Spleen (tissue), 11 donors: ENCODE results near the gene MRPS14. TPM values are rescaled to one million over a fixed set of nuclear protein-coding genes. Genes with fewer than 3 reads are reported as not detected.

Source experiments
- DNase-seq: peaks from one replicate; pipeline ENCODE4 v3.0.0-alpha.2; 2020
- H3K27ac ChIP-seq, 8 donors: fragments of 200-600 bp; sonication (generic) in 7 of 8; 1 replicate in 4 of 8; 2 replicates in 4 of 8; pipeline versions ENCODE4 v1.5.0 to v1.8.0; 2016 to 2021; ENCODE audit warnings: inconsistent platforms in 4 of 8, mild to moderate bottlenecking in 4 of 8, moderate library complexity in 1 of 8
- H3K27me3 ChIP-seq, 7 donors: fragments of 200-600 bp; sonication (generic) in 6 of 7; replicated peaks in 1 of 7; 1 replicate in 4 of 7; 2 replicates in 3 of 7; pipeline versions ENCODE4 v1.5.0 to v1.8.0; 2016 to 2021; ENCODE audit warnings: inconsistent platforms in 3 of 7, mild to moderate bottlenecking in 1 of 7
- H3K36me3 ChIP-seq, 6 donors: fragments of 200-600 bp; sonication (generic) in 5 of 6; 1 replicate in 4 of 6; 2 replicates in 2 of 6; pipeline versions ENCODE4 v1.5.0 to v1.8.0; 2016 to 2021; ENCODE audit warnings: inconsistent platforms in 2 of 6
- H3K4me1 ChIP-seq, 6 donors: fragments of 200-600 bp; sonication (generic) in 5 of 6; 1 replicate in 3 of 6; 2 replicates in 3 of 6; pipeline versions ENCODE4 v1.5.0 to v1.8.0; 2016 to 2021; ENCODE audit warnings: inconsistent platforms in 3 of 6
- H3K4me3 ChIP-seq, 8 donors: fragments of 200-600 bp; sonication (generic) in 7 of 8; 1 replicate in 4 of 8; 2 replicates in 4 of 8; pipeline versions ENCODE4 v1.5.0 to v1.8.0; 2016 to 2021; ENCODE audit warnings: inconsistent platforms in 4 of 8, mild to moderate bottlenecking in 4 of 8, moderate library complexity in 2 of 8
- H3K9me3 ChIP-seq, 8 donors: fragments of 200-600 bp; sonication (generic) in 7 of 8; 1 replicate in 4 of 8; 2 replicates in 4 of 8; pipeline versions ENCODE4 v1.5.0 to v1.8.0; 2016 to 2021; ENCODE audit warnings: inconsistent platforms in 4 of 8
- CTCF ChIP-seq, 11 experiments: fragments of 200-600 bp in 7 of 11; fragments of 450-650 bp in 4 of 11; sonication (generic) in 4 of 11; IDR thresholded peaks in 8 of 11; conservative IDR thresholded peaks in 3 of 11; 1 replicate in 7 of 11; 2 replicates in 4 of 11; pipeline versions ENCODE4 v1.4.0 to v1.8.0; 2016 to 2021; ENCODE audit warnings: antibody characterized with exemption in 11 of 11, inconsistent platforms in 4 of 11, mild to moderate bottlenecking in 1 of 11
- POLR2A ChIP-seq, 3 donors: fragments of 450-650 bp; IDR thresholded peaks; one replicate each; pipeline ENCODE4 v1.5.1; 2017; ENCODE audit warnings: antibody characterized with exemption in 3 of 3, mild to moderate bottlenecking in 1 of 3
- POLR2AphosphoS5 ChIP-seq, 3 donors: sonication (generic); formaldehyde crosslinking; IDR thresholded peaks; one replicate each; pipeline ENCODE4 v1.5.1; 2017; ENCODE audit warnings: antibody characterized with exemption in 3 of 3
- WGBS, 5 donors: extraction: QIAGEN DNeasy Blood & Tissue Kit in 3 of 5; methylation state at CpG; one replicate each; pipeline versions ENCODE4 v1.1.5 to v1.1.7; 2013 to 2018; 5-methylcytosine and 5-hydroxymethylcytosine counted together
- intact Hi-C: fragments of 100-400 bp; cut with DNase I; formaldehyde crosslinking; loops from one replicate; pipeline ENCODE4 v1.15.0; 2023; ENCODE audit warnings: low total_unique reads
- polyA plus RNA-seq, 3 donors: library from polyadenylated mRNA; stranded (reverse); fragments of 200-250 nt; gene quantifications; one replicate each; pipeline ENCODE4 v1.2.1, GENCODE V29; 2013
- total RNA-seq, 7 donors: library from RNA; depleted of rRNA in 3 of 7; stranded (reverse); fragments of >200 nt in 3 of 7; fragmentation: NEBNext Ultra II Directional in 4 of 7; extraction: Animal tissue kit (Norgen Biotek cat#: 25700) in 4 of 7; gene quantifications; one replicate each; pipeline versions ENCODE4 v1.1.0 to v1.2.1, GENCODE V29; 2016 to 2021
- donor health status: healthy with polysubstance abuse.
- donor health status: DM: no; HTN: no; CAD: no; lungs with moderate emphysema.
- donor health status: DM: no; HTN: no; CAD: no.
- donor health status: Bipolar disorder and iron deficiency.
- donor health status: healthy.
- donor health status: DM: no; HTN: no; CAD: no.
- donor health status: DM: yes; HTN: yes; CAD: no.

Gene MRPS14
- total and polyA plus RNA-seq, 10 donors = 10.1 to 34.5 (median 25.6) TPM

- H3K27ac ChIP-seq = peak overlapping the region in 3 of 8 donors; percentile 33 to 48 (median 34)
- H3K9me3 ChIP-seq = no peaks in the 10 kb centered on the region
- TF ChIP-seq POLR2A (IDR thresholded peaks at IDR 0.05) = no peak
- TF ChIP-seq CTCF (IDR thresholded peaks at IDR 0.05 in 8 of 11, conservative IDR thresholded peaks at IDR 0.05 in 3 of 11) = no peak
- TF ChIP-seq POLR2AphosphoS5 (IDR thresholded peaks at IDR 0.05) = peak in 1 of 3 donors; percentile 40
- no peak for DNase-seq
- WGBS, 5 donors = 65 to 86% (median 77%) methylated on average over 18 to 19 of the region's 19 CpGs
- intact Hi-C loops = no loop called here
- no peak overlapping the region for H3K4me3 ChIP-seq
- H3K4me1 ChIP-seq = no peaks in the 10 kb centered on the region
- H3K36me3 ChIP-seq = no peaks in the 10 kb centered on the region
- peaks cover 0 to 7% (median 0%) of the 10 kb centered on the region in 7 donors for H3K27me3 ChIP-seq
These were observed 20.6 kb upstream of the MRPS14 start for GRCh38 chr1:175043824-175044223.

DNA sequence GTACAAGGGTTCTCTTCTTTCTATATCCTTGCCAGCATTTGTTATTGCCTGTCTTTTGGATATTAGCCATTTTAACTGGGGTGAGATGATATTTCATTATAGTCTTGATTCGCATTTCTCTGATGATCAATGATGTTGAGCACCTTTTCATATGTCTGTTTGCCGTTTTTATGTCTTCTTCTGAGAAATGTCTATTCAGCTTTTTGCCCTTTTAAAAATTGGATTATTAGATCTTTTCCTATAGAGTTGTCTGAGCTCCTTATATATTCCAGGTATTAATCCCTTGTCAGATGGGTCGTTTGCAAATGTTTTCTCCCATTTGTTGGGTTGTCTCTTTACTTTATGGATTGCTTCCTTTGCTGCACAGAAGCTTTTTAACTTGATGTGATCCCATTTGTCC lies 19.4 kb upstream of the MRPS14 start:
- H3K27me3 ChIP-seq = peaks cover 0 to 7% (median 0%) of the 10 kb centered on the region in 7 donors
- H3K4me1 ChIP-seq = no peaks in the 10 kb centered on the region
- TF ChIP-seq POLR2AphosphoS5 (IDR thresholded peaks at IDR 0.05) (no peak), CTCF (IDR thresholded peaks at IDR 0.05 in 8 of 11, conservative IDR thresholded peaks at IDR 0.05 in 3 of 11) (no peak), POLR2A (IDR thresholded peaks at IDR 0.05) (no peak)
- WGBS, 5 donors = 60 to 78% (median 70%) methylated on average over 3 of the region's 3 CpGs
- no peak overlapping the region for H3K4me3 ChIP-seq
- H3K27ac ChIP-seq = no peak overlapping the region
- no peaks in the 10 kb centered on the region for H3K9me3 ChIP-seq
- intact Hi-C loops = no loop called here
- H3K36me3 ChIP-seq = no peaks in the 10 kb centered on the region
- no peak for DNase-seq

GRCh38 chr1:175040324-175040879 lies 17.2 kb upstream of the MRPS14 start:
- no peak for TF ChIP-seq CTCF (IDR thresholded peaks at IDR 0.05 in 8 of 11, conservative IDR thresholded peaks at IDR 0.05 in 3 of 11)
- no peak for TF ChIP-seq POLR2A (IDR thresholded peaks at IDR 0.05)
- TF ChIP-seq POLR2AphosphoS5 (IDR thresholded peaks at IDR 0.05) = no peak
- DNase-seq = no peak
- Histone ChIP-seq H3K27ac (no peak overlapping the region), H3K27me3 (peaks cover 0 to 7% (median 0%) of the 10 kb centered on the region in 7 donors), H3K36me3 (no peaks in the 10 kb centered on the region), H3K9me3 (no peaks in the 10 kb centered on the region), H3K4me1 (no peaks in the 10 kb centered on the region), H3K4me3 (no peak overlapping the region)
- intact Hi-C loops = no loop called here
- WGBS, 5 donors = 72 to 92% (median 80%) methylated on average over 4 of the region's 4 CpGs

DNA sequence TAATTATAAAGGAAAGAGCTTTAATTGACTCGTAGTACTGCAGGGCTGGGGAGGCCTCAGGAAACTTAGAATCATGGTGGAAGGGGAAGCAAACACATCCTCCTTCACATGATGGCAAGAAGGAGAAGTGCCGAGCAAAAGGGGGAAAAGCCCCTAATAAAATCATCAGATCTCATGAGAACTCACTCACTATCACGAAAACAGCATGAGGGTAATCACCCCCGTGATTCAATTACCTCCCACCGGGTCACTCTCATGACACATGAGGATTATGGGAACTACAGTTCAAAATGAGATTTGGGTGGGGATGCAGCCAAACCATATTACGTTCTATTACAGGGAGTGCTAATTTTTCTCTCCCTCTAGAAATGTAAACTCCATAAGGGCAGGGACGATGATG lies 14.2 kb upstream of the MRPS14 start:
- no peak overlapping the region for H3K4me3 ChIP-seq
- no peak for DNase-seq
- WGBS, 5 donors = 54 to 65% (median 59%) methylated on average over 7 of the region's 7 CpGs
- no peaks in the 10 kb centered on the region for H3K4me1 ChIP-seq
- no peaks in the 10 kb centered on the region for H3K27me3 ChIP-seq
- H3K36me3 ChIP-seq = no peaks in the 10 kb centered on the region
- H3K27ac ChIP-seq = no peak overlapping the region
- no peak for TF ChIP-seq POLR2AphosphoS5 (IDR thresholded peaks at IDR 0.05)
- no peak for TF ChIP-seq CTCF (IDR thresholded peaks at IDR 0.05 in 8 of 11, conservative IDR thresholded peaks at IDR 0.05 in 3 of 11)
- no peak for TF ChIP-seq POLR2A (IDR thresholded peaks at IDR 0.05)
- intact Hi-C loops = no loop called here
- H3K9me3 ChIP-seq = no peaks in the 10 kb centered on the region
